ENCODE results near the gene PTOV1.

Gene PTOV1

DNA sequence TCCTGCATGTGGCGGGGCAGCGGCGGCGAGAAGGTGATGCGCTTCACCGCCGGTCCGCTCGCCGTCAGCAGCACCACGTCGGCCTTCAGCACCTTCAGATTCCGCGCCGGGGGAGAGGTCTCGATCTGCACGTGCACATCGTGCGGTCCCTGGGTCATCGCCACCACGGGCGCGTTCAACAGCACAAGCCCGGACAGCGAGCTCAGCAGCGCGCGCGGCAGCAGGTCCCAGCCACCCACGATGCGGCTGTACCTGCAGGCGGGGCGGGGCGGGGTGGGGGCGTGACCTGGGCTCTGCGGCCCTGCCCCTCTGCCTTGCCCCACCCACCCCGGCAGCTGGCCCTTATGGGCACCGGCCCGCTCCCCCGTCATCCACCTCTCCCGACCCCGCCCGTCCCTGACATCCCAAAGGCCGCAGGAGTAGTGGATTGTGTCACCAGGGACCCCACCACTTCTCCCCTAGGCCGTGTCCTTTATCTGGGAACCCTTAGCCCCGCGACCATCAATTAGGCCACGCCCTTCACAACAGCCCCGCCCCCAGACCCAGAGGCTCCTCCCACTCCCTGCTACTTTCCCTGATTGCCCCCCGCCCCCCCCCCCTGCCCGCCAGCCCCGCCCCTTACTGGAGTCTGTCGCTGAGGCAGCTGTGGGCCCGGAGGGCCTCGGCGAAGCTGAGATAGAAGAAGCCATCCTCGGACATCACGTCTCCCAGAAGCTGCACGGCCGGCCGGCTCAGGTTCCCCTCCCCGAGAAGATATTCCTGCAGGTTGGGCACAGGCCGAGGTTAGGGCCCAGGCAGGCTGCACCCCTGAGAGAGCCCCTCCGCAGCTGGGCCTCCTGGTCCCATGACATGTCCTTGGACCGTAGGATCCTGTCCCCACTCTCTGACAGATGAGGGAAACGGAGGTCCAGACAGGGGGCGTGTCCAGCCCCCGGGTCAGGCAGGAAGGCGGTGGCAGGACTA lies 39.7 kb downstream of the PTOV1 start:
- FAIRE-seq = no peak

DNA sequence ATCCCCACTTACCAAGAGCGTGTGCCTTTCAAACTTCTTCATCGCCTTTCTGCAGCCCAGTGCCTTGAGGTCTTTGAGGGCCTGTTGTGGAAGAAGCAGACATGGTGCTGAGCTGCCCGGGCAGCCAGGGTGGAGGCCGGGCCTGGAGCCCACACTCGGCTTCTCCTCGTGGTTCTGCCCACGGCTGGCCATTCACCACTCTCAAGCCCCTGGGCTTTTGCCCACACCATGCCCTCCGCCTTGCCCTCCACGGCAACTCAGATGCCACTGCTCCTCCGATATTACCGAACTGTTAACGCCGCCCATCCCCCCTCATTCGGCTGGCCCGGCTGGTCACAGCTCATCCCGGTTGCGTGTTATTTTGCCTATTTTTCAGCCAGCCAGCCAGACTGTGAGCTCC lies 40.4 kb downstream of the PTOV1 start:
- FAIRE-seq = no peak

GRCh38 chr19:49892716-49893115 lies 41.8 kb downstream of the PTOV1 start:
- FAIRE-seq = no peak

- FAIRE-seq = no peak
These were observed 43.2 kb downstream of the PTOV1 start for GRCh38 chr19:49894011-49894664.

DNA sequence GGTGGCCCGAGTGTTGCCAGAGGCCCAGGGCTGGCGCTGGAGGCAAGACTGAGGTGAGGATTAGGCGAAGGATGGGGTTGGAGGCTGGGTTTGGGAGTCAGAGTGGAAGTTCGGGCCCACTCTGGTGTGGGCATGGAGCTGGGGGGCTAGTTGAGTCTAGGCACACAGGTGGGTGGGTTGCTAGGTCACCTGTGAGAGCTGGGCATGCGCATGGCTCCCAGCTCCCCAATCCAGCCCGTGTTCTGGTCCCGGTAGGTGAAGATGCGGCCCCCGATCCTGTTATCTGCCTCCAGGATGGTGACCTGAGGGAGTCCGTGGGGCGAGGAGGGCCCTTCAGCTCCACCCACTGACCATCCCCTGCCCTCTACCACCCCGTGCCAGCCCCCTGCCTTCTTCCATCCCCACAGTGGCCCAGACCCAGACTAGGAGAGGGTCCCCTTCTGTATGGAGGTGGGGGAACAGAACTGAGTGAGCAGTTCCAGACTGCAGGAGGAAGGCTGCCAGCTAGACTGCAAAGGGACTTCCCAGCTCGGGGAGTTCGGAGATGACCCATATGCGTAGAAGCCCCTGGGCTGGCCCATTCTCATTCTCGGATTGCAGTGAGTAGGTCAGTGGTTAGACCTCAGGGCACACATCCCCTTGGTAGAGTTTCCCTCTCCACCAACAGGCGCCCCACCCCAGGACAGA lies 44.1 kb downstream of the PTOV1 start:
- no peak for FAIRE-seq

GRCh38 chr19:49895566-49896297 lies 44.8 kb downstream of the PTOV1 start:
- FAIRE-seq = no peak

- no peak for FAIRE-seq
These were observed 46.1 kb downstream of the PTOV1 start, which contains the start of gene IL4I1 for GRCh38 chr19:49896863-49897621. IL4I1 (minus strand) TSS chr19:49896887; CDS start chr19:49896160, 727 bp downstream.

DNA sequence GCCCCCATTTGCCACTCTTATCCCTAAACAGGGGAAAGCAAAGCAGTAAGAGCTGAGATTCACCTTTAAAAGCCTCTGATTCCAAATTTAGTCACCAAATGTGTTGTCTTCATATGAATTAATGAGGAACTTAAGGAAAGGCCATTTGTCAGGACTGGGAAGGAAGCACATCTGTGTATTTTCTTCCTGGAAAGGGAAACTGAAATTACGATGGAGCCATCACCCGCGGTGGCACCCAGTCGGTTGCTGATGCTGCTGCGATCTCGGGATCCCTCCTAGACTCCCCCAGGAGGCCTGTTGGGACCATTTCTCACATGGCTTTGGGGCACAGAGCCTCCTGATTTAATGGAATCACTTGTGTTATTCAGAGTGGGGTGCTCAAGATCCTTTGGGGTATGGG lies 53.2 kb downstream of the PTOV1 start:
- FAIRE-seq = no peak

GRCh38 chr19:49906879-49907564 lies 56.1 kb downstream of the PTOV1 start:
- FAIRE-seq = no peak

GRCh38 chr19:49907745-49908446 lies 56.9 kb downstream of the PTOV1 start:
- no peak for FAIRE-seq

- FAIRE-seq = no peak
These were observed 57.8 kb downstream of the PTOV1 start for GRCh38 chr19:49908480-49909420.

DNA sequence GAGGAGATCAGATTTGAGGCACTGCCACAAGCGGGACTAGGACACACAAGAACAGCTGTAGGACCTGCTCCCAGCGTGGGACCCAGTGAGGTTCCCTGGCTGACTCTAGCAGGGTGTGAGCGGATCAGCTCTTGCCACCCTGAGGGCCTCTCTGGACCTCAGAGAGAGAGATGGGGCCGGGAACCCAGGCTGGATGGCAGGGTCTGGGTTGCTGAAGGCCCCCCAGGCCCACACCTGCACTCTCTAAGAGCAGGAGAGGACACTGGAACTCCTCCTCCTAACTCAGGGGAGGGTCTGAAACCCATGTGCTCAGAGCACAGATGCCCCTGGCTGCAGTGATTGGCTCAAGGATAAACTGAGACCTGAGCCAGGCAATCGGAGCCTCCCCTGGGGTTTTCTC lies 59.2 kb downstream of the PTOV1 start:
- no peak for FAIRE-seq

Measured in endometrium (tissue), 2 donors.